GM21515 (cell line): ENCODE data around the gene TMEM167A.
A peak's percentile ranks its signal among the peaks of the same experiment; 100 is the strongest.

Experiments used
- ATAC-seq: cut with Tn5 transposase; IDR thresholded peaks from one replicate; pipeline ENCODE4 v1.9.1; 2021; ENCODE audit not compliant: unreplicated experiment

The TMEM167A gene, protein sequence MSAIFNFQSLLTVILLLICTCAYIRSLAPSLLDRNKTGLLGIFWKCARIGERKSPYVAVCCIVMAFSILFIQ

DNA sequence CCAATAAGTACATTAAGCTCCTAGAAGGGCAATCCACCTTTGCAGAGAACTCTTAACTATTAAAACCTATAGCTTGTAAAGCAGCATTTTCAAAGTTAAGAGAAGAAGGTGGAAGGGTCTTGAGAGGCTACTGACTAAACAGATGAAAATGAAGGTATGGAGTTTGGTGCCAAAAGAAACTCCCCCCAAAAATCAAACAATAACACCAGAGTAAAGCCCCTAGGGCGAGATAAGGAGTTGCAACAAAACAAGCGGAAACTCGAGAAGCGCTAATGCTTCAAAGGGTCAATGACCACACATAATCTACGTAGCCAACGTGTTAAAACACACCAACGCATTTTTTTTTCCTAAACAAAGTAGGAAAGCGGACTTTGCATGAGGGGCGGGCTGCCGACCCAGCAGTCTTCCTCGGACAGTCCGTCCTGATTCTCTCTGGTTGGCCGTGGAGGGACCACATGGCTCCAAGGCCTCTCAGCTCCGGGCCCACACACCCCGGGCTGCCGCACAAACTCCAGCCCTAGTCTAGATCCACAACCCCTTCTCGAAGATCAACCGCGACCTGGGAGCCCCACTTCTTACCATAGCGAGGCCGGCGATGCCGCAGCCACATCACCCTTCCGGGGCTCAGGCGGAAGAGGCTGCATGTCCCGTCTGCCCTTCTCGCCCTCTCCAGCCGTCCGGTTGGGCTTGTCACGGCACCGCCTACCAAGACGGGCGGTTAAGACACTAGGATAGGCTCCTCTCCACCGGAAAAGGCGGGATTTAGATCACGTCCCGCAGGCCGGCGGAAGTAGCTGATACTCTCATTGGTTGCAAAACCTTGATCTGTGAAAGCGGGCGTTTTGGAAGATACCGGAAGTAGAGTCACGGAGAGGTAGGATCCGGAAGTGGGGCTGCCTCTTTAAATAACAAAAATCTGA lies at the start of gene TMEM167A, which contains the start of gene XRCC4:
Gene TMEM167A, minus strand, starts transcription at position 653 of the 920 bp plus-strand sequence. Its CDS starts 71 bp downstream, at position 582.
Gene XRCC4, plus strand, starts transcription at position 806 of the 920 bp plus-strand sequence. CDS start 27,373 bp downstream, outside the sequence.
- peak; percentile 98 for ATAC-seq

DNA sequence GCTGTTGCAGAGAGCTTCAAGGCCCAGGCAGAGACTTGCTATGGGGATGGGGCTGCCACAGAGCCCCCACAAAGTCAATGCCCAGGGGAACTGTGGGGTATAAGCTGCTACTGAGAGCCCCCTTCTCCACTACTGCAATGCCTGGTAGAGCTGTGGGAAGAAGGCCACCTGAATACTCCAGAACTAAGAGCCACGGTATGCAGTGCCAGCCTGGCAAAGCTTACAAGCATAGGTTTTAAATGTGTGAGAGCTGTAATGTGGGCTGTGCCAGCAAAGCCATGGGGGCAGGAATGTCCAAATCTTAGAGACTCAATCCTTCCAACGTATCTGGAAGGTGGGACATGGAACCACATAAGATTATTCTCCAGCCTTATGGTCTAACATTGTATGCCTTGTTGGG lies 49.3 kb upstream of the TMEM167A start:
- no peak for ATAC-seq

DNA sequence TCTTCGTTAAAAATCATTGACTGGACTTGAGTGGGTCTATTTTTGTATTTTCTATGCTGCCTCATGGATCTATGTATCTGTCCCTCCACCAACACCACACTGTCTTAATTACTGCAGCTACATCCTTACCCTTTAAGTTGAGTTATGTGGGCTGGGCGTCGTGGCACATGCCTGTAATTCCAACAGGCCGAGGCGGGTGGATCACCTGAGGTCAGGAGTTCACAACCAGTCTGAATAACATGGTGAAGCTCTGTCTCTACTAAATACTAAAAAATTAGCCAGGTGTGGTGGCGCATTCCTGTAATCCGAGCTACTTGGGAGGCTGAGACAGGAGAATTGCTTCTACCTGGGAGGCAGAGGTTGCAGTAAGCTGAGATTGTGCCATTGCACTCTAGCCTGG lies 48.4 kb upstream of the TMEM167A start:
- no peak for ATAC-seq

DNA sequence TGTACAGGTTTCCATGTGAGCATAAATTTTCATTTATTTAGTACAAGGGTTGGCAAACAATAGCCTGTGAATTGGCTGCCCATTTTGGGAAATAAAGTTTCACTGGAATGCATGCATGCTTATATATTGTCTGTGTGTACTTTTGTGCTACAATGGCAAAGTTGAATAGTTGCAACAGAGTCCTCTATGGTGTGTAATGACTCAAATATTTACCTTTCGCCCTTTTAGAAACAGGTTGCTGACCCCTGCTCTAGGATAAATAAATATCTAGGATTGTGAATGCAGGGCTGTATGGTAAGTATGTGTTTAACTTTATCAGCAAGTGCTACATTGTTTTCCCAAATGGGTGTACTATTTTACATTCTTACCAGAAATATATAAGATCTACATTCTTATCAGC lies 47.4 kb upstream of the TMEM167A start:
- no peak for ATAC-seq

DNA sequence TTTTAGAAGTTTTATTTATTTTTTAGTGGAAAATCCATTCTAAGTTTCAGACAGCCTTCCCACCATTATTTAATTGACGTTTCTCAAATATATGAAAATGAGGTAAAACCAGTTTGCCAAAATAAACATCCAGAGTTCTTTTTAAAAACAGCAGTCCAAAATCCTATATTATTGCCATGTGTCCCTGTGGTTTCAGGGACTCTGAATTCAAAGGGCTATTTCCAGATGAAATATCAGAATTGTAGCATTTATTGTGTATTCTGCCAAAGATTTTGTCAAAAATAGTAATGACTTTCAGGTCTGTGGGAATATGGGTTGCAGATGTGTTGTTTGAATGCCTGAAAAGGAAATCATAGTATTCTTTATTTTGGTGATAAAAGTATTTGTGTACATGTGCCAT lies 41.8 kb upstream of the TMEM167A start:
- ATAC-seq = no peak

DNA sequence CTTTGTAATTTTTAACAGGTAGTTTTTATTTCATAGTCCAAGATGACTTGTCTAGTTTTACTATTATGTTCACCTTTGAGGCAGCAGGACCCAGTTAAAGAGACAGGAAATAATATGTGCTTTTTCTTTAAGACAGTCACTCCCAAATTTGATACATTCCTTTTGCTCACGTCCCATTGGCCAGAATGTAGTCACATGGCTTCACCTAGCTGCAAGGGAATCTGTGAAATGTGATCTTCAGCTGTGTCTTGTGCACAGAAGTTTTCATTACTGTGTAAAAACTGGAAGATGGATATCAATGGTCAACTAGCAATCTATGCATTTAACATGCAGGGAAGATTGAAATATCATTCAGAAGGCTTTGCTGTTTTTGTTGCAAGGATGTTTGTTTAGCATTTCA lies 41.3 kb upstream of the TMEM167A start:
- ATAC-seq = no peak

DNA sequence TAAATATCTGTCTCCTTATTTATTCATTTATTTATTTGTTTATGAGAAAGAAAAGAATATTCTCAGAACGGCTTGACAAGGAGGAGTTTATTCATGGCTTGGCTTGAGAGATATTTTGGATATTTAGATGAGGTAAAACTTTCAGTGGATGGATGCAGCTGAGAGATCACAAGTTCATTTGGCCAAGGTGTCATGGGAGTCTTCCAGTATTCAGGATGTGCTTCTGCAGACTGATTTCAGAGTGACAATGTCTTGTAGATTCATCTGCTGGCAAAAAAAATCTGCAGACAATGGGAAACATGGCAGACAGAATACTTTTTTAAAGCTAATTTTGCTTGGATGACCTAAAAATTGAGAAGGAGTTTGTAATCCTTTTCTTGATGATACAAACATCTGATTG lies 38.6 kb upstream of the TMEM167A start:
- no peak for ATAC-seq

DNA sequence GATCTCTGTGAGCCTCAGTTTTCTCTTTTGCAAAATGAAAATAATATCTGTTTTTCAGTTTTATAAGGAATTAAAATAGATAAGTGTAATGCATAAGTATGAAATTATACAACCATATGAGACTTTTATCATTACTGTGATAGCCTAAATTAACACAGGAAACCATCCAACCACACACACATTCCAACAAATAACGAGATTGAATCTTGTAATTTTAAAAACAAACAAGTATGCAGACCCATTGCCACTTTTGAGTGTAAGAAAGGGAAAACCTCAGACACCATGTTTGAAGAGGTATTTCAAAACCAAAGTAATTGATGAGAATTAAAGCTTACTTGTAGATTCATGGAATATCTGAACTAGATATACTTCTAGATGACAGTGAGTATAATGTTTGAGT lies 32.2 kb upstream of the TMEM167A start:
- no peak for ATAC-seq

DNA sequence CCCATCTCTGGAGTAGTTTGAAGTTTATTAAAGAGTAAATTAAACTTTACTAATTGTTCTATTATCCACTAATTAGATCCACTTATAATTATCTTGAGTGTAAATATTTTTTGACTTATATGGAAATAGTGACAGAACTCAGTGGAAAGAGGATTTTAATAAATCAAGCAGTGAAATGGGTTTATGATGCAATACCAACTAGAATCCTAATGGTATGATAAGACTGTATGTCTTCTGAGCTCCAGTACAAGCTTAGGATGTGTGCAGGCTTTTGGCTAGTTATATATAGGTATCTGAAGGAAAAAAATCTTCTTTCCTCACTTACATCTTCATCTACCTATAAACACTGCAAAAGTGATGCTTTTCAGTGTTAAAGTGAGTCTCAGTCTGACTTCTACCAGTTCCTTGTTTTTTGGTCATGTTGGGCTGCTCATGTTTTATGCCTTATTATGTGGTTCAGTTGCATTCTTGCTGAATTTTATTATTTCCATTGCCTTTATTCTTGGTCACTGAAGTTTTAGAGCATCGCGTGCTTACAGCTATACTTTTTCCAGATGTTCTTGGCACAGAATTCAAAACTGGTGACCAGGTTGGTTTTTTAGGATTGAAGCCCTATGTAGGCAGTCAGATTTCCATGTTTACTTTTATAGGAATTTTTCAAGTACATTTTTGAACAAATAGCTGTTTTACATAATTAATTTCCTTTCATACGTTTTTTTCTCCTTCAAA lies 30.7 kb upstream of the TMEM167A start:
- no peak for ATAC-seq

DNA sequence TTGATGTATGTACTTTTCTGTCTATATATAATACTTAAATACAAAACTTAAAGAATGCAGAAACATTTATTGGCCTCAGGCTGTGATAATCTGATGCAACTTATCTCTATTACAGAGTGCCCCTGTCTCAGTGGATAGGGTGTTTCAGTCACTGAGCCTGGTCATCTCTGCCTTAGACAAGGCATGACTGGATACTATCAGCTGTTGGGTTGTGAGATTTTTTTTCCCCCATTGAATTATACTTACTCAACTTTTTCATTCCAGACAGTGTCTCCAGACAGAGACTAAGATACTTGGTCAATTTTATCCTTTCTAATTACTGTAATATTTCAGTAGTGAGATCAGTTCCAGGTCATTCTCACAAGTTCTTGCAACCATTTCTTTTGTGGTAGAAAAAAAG lies 26.8 kb upstream of the TMEM167A start:
- no peak for ATAC-seq

DNA sequence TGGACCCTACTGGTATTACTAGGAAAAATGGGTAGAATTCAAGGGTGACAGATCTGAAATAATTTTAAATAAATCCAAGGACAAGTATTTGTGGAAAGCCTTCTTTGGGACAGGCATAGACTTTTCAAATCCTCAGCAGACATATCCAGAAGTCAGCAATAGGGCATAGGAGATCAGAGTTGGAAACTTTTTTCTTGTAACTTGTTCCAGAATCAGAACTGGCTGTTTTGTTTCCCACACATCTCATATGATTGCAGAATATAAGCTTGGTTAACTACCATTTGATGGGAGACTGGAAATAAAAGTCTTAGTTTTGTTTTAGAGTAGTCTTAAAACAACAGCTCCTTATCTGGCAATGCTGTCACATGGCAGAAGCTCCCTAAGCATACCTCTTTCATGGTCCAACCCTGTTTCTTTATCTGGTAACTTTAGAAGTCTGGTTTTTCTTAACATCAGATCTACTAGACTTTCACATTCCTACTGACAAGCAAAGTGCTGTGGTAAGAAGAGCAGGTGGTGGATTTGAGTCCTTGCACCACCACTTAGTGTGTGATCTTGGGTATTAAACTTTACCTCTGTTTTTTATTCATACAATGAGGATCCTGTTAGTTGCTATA lies 25.3 kb upstream of the TMEM167A start:
- ATAC-seq = no peak

DNA sequence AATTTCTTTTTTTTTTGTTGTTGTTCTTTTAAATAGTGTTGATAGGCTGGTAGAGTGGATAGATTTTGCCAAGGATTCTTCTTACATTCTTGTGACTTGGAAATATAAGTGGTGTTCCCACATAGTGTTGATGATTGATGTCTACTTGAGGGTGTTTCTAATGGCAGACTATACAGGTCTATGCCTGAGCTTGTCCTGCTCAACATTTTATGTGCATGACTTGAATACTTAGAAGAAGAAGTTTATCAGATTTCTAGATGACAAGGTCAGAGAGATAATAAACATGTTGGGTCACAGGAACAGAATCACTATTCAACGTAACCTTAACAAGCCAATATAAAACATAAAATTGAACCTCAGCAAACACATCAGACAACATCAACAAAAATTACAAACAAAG lies 24.3 kb upstream of the TMEM167A start:
- no peak for ATAC-seq

DNA sequence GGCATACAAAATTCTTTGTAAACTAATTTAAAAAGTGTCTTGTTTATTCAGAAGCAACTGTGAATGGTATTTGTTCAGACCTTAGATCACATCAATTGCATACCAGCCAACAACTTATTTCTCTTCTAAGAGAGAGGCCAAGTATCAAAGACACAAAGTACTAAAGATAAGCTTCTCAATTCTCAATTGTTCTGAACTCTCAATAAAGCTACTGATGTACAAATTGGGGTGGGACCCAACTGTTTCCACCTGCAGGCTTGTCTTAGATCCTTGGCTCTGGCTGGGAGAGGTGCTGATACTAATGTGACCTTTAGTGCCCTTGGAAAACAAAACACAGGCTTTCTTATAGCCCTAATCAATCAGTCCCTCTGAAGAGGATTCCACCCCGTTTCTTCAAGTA lies 22.3 kb upstream of the TMEM167A start:
- ATAC-seq = no peak

DNA sequence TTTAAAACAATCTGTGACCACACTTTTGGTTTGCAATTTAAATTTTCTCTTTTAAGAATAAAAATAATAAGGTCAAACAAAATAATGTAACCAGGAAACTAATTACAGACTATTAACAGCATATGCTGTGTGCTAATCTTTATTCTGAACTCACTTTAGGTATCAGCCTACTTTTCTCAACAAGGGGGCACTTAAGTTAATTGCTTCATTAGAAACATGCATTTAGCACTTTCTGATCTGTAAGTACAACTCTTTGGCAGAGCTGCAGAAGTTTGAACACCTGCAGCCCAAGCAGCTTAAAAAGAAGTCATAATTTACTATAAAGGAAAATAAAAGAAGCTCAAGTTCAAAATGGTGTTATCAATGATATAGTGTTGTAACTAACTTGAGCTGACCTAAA lies 21.8 kb upstream of the TMEM167A start:
- no peak for ATAC-seq

DNA sequence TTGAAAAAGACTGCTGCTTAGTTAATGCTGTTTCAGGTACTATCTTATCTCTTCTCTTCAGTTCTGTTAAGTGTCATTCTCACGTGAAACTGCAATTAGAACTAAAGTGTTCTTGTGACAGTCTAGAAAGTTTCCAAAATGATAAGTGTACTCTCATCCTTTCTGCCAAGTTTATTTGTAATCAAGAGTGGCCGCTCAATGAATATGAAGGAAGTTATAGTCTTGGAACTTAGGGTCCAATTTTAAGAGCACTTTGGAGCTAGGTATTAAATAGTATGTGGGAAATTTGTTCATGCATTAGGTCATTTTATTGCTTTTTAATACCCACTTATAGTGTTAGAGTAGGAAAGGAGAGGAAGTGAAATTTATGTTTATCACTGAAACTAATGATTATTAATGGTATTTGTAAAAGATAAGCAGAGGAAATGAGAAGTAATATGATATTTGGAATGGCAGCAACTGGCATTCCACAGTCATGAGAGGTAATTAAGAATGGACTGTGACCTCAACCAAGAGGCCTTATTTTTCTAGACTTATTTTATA lies 20.6 kb upstream of the TMEM167A start:
- ATAC-seq = no peak

DNA sequence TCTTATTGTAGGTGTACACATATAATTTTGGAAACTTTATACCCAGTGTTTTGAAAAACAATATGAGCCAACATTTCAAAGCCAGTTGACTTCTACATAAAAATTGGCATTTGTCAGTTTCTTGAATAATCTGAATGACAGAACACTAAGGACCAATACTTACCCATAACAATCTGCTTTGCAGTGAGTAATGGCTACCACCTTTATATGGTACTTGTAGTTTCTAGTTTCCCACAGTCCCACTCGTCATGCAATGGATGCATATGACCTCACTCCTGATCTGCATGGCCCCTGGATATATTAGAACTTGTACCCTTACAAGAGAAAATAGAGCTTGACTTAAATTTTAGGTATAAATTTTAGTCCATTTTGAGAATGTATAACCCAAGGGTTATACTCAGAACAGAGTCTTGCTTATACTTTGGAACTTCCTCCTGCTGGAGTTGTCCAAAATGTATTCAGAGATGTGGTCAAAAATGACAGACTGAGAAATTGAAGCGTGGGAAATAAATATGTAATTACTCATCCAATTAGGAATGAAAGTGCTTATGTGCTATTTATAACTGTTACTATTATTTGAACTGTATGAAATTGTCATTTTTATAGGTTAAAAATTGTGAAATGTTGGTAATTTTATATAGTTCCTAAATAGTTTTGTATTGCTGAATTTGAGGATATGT lies 19.6 kb upstream of the TMEM167A start:
- no peak for ATAC-seq

DNA sequence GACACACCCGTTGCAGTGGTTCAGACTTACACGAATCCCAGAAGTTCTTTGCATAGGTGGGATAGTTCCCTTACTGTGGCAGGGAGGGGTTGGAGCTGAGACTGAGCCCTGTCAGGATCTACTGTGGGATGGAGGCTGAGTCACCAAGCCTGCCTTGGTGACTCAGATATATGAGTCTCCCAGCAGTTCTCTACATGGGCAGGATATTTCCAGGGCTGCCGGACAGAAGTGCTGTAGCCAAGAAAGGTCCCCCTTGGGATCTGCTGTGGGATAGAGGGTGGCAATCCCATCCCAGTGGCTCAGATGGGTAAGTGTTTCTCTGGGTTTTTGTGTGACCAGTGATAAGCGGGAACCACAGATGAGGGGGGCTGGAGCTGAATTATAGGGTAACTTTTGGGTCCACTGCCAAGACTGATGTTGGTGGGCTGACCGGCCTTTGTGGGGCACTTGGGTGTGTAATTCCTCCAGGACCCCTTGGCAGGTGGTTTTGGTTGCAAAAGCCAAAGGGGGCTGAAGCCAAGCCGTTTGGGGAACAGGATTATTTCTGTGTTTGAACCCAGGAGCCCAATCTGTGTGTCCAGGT lies 18.9 kb upstream of the TMEM167A start:
- ATAC-seq = no peak

DNA sequence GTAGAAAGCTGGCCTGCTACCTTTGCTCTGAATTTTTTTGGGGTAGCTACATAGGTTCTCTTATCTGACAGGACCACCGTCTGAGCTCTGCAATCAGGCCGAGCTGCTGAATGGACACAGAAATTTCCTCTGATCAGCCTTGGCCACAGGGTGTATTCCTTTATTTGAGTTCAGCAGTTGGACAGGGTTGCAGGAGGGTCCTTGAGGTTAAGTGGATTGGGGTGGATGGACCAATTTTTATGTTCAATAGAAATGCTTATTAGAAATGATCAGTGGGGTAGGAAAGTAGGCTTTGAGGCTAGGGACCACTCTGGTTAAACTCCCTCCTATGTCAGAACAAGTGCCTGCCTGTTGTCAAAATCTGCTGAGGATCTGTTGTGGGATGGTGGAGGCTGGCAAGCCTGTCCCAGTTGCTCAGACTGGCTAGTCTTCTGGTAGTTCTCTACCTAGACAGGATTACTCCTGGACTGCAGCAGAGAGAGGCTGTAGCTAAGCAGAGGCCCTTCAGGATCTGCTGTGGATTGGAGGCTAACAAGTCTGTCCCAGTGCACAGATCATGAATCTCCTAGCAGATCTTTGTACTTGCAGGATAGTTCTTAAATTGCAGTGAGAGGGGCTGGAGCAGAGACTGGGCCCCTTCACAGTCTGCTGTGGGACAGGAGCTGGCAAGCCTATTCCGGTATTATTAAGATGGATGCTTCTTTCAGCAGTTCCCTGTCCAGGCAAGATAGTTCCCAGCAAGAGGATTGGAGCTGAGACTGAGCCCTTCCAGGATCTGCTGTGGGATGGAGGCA lies 18.2 kb upstream of the TMEM167A start:
- ATAC-seq = no peak

DNA sequence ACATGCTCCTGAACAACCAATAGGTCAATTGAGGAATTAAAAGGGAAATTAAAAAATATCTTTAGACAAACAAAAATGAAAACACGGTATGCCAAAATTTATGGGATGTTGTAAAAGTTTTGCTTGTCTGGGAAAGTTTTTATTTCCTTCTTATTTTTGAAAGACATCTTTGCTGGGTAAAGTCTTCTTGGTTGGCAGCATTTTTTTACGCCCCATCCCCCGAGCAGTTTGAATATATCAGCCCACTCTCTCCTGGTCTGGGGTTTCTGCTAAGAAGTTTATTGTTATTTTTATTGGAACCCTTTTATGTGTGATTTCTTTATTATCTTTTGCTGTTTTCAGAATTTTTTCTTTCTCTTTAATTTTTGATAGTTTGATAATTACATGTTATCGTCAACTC lies 16.5 kb upstream of the TMEM167A start:
- ATAC-seq = no peak
